ENCODE measurements around the gene SPHK1. TPM values are rescaled to one million over a fixed set of nuclear protein-coding genes. Genes with fewer than 3 reads are reported as not detected.

Gene SPHK1
- total RNA-seq, 4 donors from 2014 or later = 14.7 to 29.2 (median 18.9) TPM

DNA sequence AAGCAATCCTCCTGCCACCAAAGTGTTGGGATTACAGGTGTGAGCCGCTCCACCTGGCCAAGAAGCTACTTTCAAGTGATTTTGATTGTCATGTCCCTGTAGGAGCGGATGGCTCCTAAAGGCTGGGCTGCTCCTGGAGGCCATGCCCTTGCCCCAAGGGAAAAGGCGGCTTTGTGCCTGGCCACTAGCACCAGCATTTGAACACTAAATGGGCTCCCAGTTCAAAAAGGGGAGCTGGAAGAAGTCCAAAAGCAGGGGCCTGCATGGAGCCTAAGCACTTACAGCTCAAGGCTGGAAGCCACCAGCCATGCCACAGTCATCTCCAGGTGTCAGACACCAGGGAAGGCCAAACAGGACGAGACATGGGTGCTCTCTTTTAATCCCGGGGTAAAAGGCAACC, 26.8 kb downstream of the SPHK1 start:
- Histone ChIP-seq H3K27ac (no peak overlapping the region), H3K36me3 (peaks cover 0 to 28% of the 10 kb centered on the region in 2 donors), H3K27me3 (no peaks in the 10 kb centered on the region), H3K4me3 (no peak overlapping the region), H3K9me3 (no peaks in the 10 kb centered on the region), H3K4me1 (peaks cover 0 to 37% (median 5%) of the 10 kb centered on the region in 3 donors)
- ATAC-seq = no peak
- no peak for TF ChIP-seq EP300 (IDR thresholded peaks at IDR 0.05)
- TF ChIP-seq, protein P1, sequence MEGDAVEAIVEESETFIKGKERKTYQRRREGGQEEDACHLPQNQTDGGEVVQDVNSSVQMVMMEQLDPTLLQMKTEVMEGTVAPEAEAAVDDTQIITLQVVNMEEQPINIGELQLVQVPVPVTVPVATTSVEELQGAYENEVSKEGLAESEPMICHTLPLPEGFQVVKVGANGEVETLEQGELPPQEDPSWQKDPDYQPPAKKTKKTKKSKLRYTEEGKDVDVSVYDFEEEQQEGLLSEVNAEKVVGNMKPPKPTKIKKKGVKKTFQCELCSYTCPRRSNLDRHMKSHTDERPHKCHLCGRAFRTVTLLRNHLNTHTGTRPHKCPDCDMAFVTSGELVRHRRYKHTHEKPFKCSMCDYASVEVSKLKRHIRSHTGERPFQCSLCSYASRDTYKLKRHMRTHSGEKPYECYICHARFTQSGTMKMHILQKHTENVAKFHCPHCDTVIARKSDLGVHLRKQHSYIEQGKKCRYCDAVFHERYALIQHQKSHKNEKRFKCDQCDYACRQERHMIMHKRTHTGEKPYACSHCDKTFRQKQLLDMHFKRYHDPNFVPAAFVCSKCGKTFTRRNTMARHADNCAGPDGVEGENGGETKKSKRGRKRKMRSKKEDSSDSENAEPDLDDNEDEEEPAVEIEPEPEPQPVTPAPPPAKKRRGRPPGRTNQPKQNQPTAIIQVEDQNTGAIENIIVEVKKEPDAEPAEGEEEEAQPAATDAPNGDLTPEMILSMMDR (IDR thresholded peaks at IDR 0.05) = no peak
- WGBS, 2 donors (ENCODE audit: low coverage in 1 of 2) = 92 to 93% methylated on average over 3 to 4 of the region's 5 CpGs

- ATAC-seq = peak; percentile 34
- no peaks in the 10 kb centered on the region for H3K9me3 ChIP-seq
- H3K36me3 ChIP-seq = peaks cover 0 to 28% of the 10 kb centered on the region in 2 donors
- no peak overlapping the region for H3K4me3 ChIP-seq
- TF ChIP-seq EP300 (IDR thresholded peaks at IDR 0.05) (no peak), POLR2A (IDR thresholded peaks at IDR 0.05) (no peak), POLR2AphosphoS5 (IDR thresholded peaks at IDR 0.05) (no peak)
- TF ChIP-seq, protein P1 (IDR thresholded peaks at IDR 0.05) = no peak
- H3K27me3 ChIP-seq = no peaks in the 10 kb centered on the region
- peaks cover 0 to 22% (median 5%) of the 10 kb centered on the region in 3 donors for H3K4me1 ChIP-seq
- 50 to 53% methylated on average over 2 to 3 of the region's 21 CpGs for WGBS, 2 donors (ENCODE audit: low coverage in 1 of 2)
- H3K27ac ChIP-seq = no peak overlapping the region
These were observed 30.2 kb downstream of the SPHK1 start for GRCh38 chr17:76414334-76415295.

DNA sequence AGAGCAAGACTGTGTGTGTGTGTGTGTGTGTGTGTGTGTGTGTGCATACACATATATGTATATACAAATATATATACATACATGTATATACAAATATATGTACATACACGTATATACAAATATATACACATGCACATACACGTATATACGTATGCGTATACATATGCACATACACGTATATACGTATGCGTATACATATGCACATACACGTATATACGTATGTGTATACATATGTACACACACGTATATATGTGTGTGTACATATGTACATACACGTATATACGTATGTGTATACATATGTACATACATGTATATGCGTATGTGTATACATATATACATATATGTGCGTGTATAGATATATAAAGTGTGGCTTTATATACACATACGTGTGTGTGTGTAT, 31.4 kb downstream of the SPHK1 start:
- H3K27ac ChIP-seq = no peak overlapping the region
- TF ChIP-seq POLR2AphosphoS5 (IDR thresholded peaks at IDR 0.05) (no peak), POLR2A (IDR thresholded peaks at IDR 0.05) (no peak), EP300 (IDR thresholded peaks at IDR 0.05) (no peak)
- TF ChIP-seq, protein P1 (IDR thresholded peaks at IDR 0.05) = no peak
- peaks cover 0 to 16% of the 10 kb centered on the region in 2 donors for H3K36me3 ChIP-seq
- no peaks in the 10 kb centered on the region for H3K9me3 ChIP-seq
- no peaks in the 10 kb centered on the region for H3K27me3 ChIP-seq
- ATAC-seq = no peak
- no peak overlapping the region for H3K4me3 ChIP-seq
- peaks cover 0 to 34% (median 16%) of the 10 kb centered on the region in 3 donors for H3K4me1 ChIP-seq
- WGBS, 2 donors (ENCODE audit: low coverage in 1 of 2) = 75% methylated on average over 15 of the region's 15 CpGs

GRCh38 chr17:76416457-76416856, 32.0 kb downstream of the SPHK1 start:
- Histone ChIP-seq H3K4me3 (no peak overlapping the region), H3K36me3 (peaks cover 0 to 12% of the 10 kb centered on the region in 2 donors), H3K4me1 (peaks cover 0 to 40% (median 16%) of the 10 kb centered on the region in 3 donors), H3K27ac (no peak overlapping the region), H3K9me3 (no peaks in the 10 kb centered on the region), H3K27me3 (no peaks in the 10 kb centered on the region)
- no peak for ATAC-seq
- TF ChIP-seq POLR2A (IDR thresholded peaks at IDR 0.05) (no peak), EP300 (IDR thresholded peaks at IDR 0.05) (no peak), POLR2AphosphoS5 (IDR thresholded peaks at IDR 0.05) (no peak)
- no CpG with 5 or more reads among the region's 6 CpGs for WGBS, 2 donors (ENCODE audit: low coverage in 1 of 2)

GRCh38 chr17:76416899-76417298, 32.5 kb downstream of the SPHK1 start:
- no peak for ATAC-seq
- no peak for TF ChIP-seq POLR2A (IDR thresholded peaks at IDR 0.05)
- no peak for TF ChIP-seq EP300 (IDR thresholded peaks at IDR 0.05)
- TF ChIP-seq, protein P1 (IDR thresholded peaks at IDR 0.05) = no peak
- TF ChIP-seq POLR2AphosphoS5 (IDR thresholded peaks at IDR 0.05) = no peak
- Histone ChIP-seq H3K4me3 (no peak overlapping the region), H3K27ac (no peak overlapping the region), H3K36me3 (peaks cover 0 to 8% of the 10 kb centered on the region in 2 donors), H3K9me3 (no peaks in the 10 kb centered on the region), H3K27me3 (no peaks in the 10 kb centered on the region), H3K4me1 (peaks cover 0 to 45% (median 16%) of the 10 kb centered on the region in 3 donors)
- 74% methylated on average over 3 of the region's 4 CpGs; no CpG with 5 or more reads in 1 of the 2 donors for WGBS, 2 donors (ENCODE audit: low coverage in 1 of 2)
